OCI-LY1 (cell line): ENCODE measurements around the gene FAM124A.

ENCODE experiments used
- H2AFZ ChIP-seq: fragments of 200-600 bp; sonication (generic), shearing (Covaris generic); 2 replicates; pipeline ENCODE4 v1.6.0; 2014; ENCODE audit warnings: antibody characterized with exemption, mild to moderate bottlenecking, low read length
- H3F3A ChIP-seq: fragments of 200-600 bp; sonication (generic), shearing (Covaris generic); 2 replicates; pipeline ENCODE4 v1.6.0; 2014; ENCODE audit warnings: mild to moderate bottlenecking, antibody characterized with exemption, low read length, moderate library complexity; ENCODE audit not compliant: insufficient read depth
- H3K27ac ChIP-seq: fragments of 200-600 bp; sonication (generic); 2 replicates; pipeline ENCODE4 v1.5.1; 2014; ENCODE audit warnings: low read length, mixed run types, mild to moderate bottlenecking, low read depth; ENCODE audit not compliant: poor library complexity, severe bottlenecking
- H3K27me3 ChIP-seq: fragments of 200-600 bp; sonication (generic); 2 replicates; pipeline ENCODE4 v1.6.0; 2014; ENCODE audit warnings: antibody characterized with exemption, mild to moderate bottlenecking, low read length, moderate library complexity; ENCODE audit not compliant: insufficient read depth
- H3K36me3 ChIP-seq: fragments of 200-600 bp; sonication (generic); 2 replicates; pipeline ENCODE4 v1.6.1; 2014; ENCODE audit warnings: mild to moderate bottlenecking, antibody characterized with exemption, low read length, moderate library complexity, mixed read lengths; ENCODE audit not compliant: insufficient read depth
- H3K4me1 ChIP-seq: fragments of 200-600 bp; sonication (generic); 2 replicates; pipeline ENCODE4 v1.5.1; 2014; ENCODE audit warnings: mild to moderate bottlenecking, low read length, moderate library complexity; ENCODE audit not compliant: insufficient read depth, severe bottlenecking
- H3K4me2 ChIP-seq: fragments of 200-600 bp; sonication (generic), shearing (Covaris generic); 2 replicates; pipeline ENCODE4 v1.6.1; 2014; ENCODE audit warnings: low read length
- H3K4me3 ChIP-seq: fragments of 200-600 bp; sonication (generic); 2 replicates; pipeline ENCODE4 v1.5.1; 2014; ENCODE audit warnings: low read length, low read depth, mild to moderate bottlenecking, mixed read lengths; ENCODE audit not compliant: poor library complexity, severe bottlenecking
- H3K79me2 ChIP-seq: fragments of 200-600 bp; shearing (Covaris generic); 2 replicates; pipeline ENCODE4 v1.6.1; 2016; ENCODE audit warnings: mixed run types, low read length, mixed read lengths; ENCODE audit not compliant: insufficient read depth
- H3K9ac ChIP-seq: fragments of 200-600 bp; sonication (generic), shearing (Covaris generic); 2 replicates; pipeline ENCODE4 v1.6.1; 2014; ENCODE audit warnings: mild to moderate bottlenecking, low read length, mixed read lengths
- H3K9me2 ChIP-seq: fragments of 200-600 bp; sonication (generic), shearing (Covaris generic); 2 replicates; pipeline ENCODE4 v1.6.1; 2014; ENCODE audit warnings: low read depth, mild to moderate bottlenecking, low read length, mixed read lengths
- H3K9me3 ChIP-seq: fragments of 200-600 bp; shearing (Covaris generic); 2 replicates; pipeline ENCODE4 v1.6.1; 2014; ENCODE audit warnings: low read length, mixed read lengths
- H4K20me1 ChIP-seq: fragments of 200-600 bp; sonication (generic), shearing (Covaris generic); 2 replicates; pipeline ENCODE4 v1.6.0; 2016; ENCODE audit warnings: mild to moderate bottlenecking, low read length; ENCODE audit not compliant: insufficient read depth
- EZH2 ChIP-seq: fragments of 200-600 bp; sonication (generic), shearing (Covaris generic); IDR thresholded peaks from 2 replicates; pipeline ENCODE4 v1.8.0; 2017; ENCODE audit warnings: borderline replicate concordance, mixed run types, mild to moderate bottlenecking, antibody characterized with exemption, low read length, moderate library complexity, mixed read lengths
- TF ChIP-seq, protein P1 (sequence below): fragments of 200-600 bp; sonication (generic), shearing (Covaris generic); IDR thresholded peaks from 2 replicates; pipeline ENCODE4 v1.5.1; 2017; ENCODE audit warnings: mild to moderate bottlenecking, antibody characterized with exemption, low read length, moderate library complexity, mixed read lengths

The FAM124A gene

DNA sequence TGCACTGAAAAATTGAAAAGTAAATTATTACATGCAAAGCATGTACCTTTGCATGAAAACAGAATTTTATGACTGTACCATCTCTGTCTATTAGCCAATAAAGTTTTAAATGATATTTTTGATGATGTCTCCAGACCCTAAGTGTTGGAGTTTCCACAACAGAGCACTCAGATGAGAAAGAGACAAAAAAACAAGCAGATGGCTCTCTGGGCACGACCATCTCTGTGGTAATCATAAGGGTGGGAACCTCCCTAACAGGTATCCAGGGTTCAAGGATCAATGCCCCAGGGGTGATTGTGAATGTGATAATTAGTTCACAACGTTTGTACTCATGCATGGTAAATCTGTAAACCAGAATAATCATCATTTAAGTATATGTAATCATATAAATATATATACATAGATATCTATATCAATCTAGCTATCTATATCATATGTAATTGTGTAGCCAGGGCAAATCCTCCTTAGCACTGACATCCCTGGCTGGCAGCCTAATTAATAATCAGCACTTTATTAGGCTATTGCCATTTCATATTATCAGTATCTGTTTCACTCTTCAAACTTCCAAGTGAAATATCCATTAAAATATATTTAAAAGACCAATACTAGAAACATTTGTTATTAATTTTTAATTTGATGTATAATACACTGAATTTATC lies 41.2 kb upstream of the FAM124A start:
- Histone ChIP-seq H3F3A (no peaks in the 10 kb centered on the region), H3K9me3 (no peaks in the 10 kb centered on the region), H2AFZ (no peak overlapping the region), H3K9ac (no peak overlapping the region), H3K27me3 (no peaks in the 10 kb centered on the region), H3K79me2 (no peaks in the 10 kb centered on the region), H3K4me1 (no peaks in the 10 kb centered on the region), H3K9me2 (no peaks in the 10 kb centered on the region), H3K27ac (no peak overlapping the region), H3K36me3 (no peaks in the 10 kb centered on the region), H3K4me3 (no peak overlapping the region), H4K20me1 (no peaks in the 10 kb centered on the region), H3K4me2 (no peak overlapping the region)
- TF ChIP-seq, protein P1, sequence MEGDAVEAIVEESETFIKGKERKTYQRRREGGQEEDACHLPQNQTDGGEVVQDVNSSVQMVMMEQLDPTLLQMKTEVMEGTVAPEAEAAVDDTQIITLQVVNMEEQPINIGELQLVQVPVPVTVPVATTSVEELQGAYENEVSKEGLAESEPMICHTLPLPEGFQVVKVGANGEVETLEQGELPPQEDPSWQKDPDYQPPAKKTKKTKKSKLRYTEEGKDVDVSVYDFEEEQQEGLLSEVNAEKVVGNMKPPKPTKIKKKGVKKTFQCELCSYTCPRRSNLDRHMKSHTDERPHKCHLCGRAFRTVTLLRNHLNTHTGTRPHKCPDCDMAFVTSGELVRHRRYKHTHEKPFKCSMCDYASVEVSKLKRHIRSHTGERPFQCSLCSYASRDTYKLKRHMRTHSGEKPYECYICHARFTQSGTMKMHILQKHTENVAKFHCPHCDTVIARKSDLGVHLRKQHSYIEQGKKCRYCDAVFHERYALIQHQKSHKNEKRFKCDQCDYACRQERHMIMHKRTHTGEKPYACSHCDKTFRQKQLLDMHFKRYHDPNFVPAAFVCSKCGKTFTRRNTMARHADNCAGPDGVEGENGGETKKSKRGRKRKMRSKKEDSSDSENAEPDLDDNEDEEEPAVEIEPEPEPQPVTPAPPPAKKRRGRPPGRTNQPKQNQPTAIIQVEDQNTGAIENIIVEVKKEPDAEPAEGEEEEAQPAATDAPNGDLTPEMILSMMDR: no peak
- TF ChIP-seq EZH2: no peak

- Histone ChIP-seq H3K27ac (no peak overlapping the region), H3K36me3 (no peaks in the 10 kb centered on the region), H3K27me3 (no peaks in the 10 kb centered on the region), H3K9ac (no peak overlapping the region), H2AFZ (no peak overlapping the region), H3K4me3 (no peak overlapping the region), H3K4me2 (no peak overlapping the region), H3F3A (no peaks in the 10 kb centered on the region), H3K79me2 (no peaks in the 10 kb centered on the region), H3K4me1 (no peaks in the 10 kb centered on the region), H3K9me3 (no peaks in the 10 kb centered on the region), H4K20me1 (no peaks in the 10 kb centered on the region), H3K9me2 (no peaks in the 10 kb centered on the region)
- TF ChIP-seq EZH2: no peak
- TF ChIP-seq, protein P1: no peak
Measured at GRCh38 chr13:51181786-51182383, 40.3 kb upstream of the FAM124A start.

DNA sequence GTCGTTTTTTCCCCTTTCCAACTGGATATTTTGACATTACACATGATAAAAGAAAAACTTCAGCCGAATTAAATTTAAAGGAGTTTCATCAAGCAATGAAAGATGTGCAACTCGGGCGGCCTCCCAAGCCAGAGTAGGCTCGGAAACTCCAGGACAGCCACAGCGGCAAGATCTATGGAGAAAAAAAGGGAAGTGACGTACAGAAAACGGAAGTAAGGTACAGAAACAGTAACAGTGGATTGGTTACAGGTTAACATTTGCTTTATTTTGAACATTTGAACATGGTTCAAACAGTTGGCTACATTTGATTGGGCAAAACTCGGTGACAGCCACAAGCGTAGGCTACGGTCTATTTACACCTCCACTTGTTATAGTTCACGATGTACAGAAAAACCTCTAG lies 30.5 kb upstream of the FAM124A start:
- Histone ChIP-seq H3F3A (no peaks in the 10 kb centered on the region), H4K20me1 (no peaks in the 10 kb centered on the region), H3K27ac (no peak overlapping the region), H3K4me3 (no peak overlapping the region), H3K9me2 (no peaks in the 10 kb centered on the region), H2AFZ (no peak overlapping the region), H3K4me2 (no peak overlapping the region), H3K27me3 (no peaks in the 10 kb centered on the region; the same call in 1 of the 2 replicates), H3K79me2 (no peaks in the 10 kb centered on the region), H3K9ac (no peak overlapping the region), H3K36me3 (no peaks in the 10 kb centered on the region), H3K9me3 (peaks cover 5% of the 10 kb centered on the region; the same call in 1 of the 2 replicates), H3K4me1 (no peaks in the 10 kb centered on the region)
- TF ChIP-seq EZH2: no peak
- TF ChIP-seq, protein P1: no peak
